HEK293 (cell line): Measurements from ENCODE around the gene TMEM143.

ENCODE experiments used
- BCL11A ChIP-seq: fragments of 450-650 bp; formaldehyde crosslinking; IDR thresholded peaks from 2 replicates; pipeline ENCODE4 v1.5.1; 2016; ENCODE audit warnings: low read depth, missing biosample characterization, missing genetic modification characterization
- FEZF1 ChIP-seq: fragments of 450-650 bp; formaldehyde crosslinking; IDR thresholded peaks from 2 replicates; pipeline ENCODE4 v1.5.1; 2016; ENCODE audit warnings: missing biosample characterization, missing genetic modification characterization
- GFI1B ChIP-seq: fragments of 450-650 bp; formaldehyde crosslinking; IDR thresholded peaks from 2 replicates; pipeline ENCODE4 v1.5.1; 2016; ENCODE audit warnings: missing biosample characterization, missing genetic modification characterization
- GLI4 ChIP-seq: fragments of 450-650 bp; formaldehyde crosslinking; IDR thresholded peaks from 2 replicates; pipeline ENCODE4 v1.5.1; 2016; ENCODE audit warnings: missing biosample characterization, missing genetic modification characterization
- KLF1 ChIP-seq: fragments of 450-650 bp; formaldehyde crosslinking; IDR thresholded peaks from 2 replicates; pipeline ENCODE4 v1.5.1; 2016; ENCODE audit warnings: missing biosample characterization, missing genetic modification characterization
- MEIS1 ChIP-seq: sonication (generic); formaldehyde crosslinking; IDR thresholded peaks from 2 replicates; pipeline ENCODE4 v1.8.1; 2022; ENCODE audit warnings: missing genetic modification reagents, mild to moderate bottlenecking, borderline replicate concordance
- PRDM1 ChIP-seq: fragments of 450-650 bp; formaldehyde crosslinking; IDR thresholded peaks from 2 replicates; pipeline ENCODE4; 2016; ENCODE audit warnings: missing biosample characterization, missing genetic modification characterization
- YY1 ChIP-seq: fragments of 450-650 bp; formaldehyde crosslinking; IDR thresholded peaks from 2 replicates; pipeline ENCODE4 v1.5.1; 2018; ENCODE audit warnings: missing biosample characterization, missing genetic modification characterization
- ZBTB8A ChIP-seq: fragments of 450-650 bp; formaldehyde crosslinking; IDR thresholded peaks from 2 replicates; pipeline ENCODE4 v1.5.1; 2016; ENCODE audit warnings: missing biosample characterization, missing genetic modification characterization
- ZNF112 ChIP-seq: fragments of 450-650 bp; formaldehyde crosslinking; IDR thresholded peaks from 2 replicates; pipeline ENCODE4 v1.5.0; 2017; ENCODE audit warnings: missing biosample characterization, missing genetic modification characterization
- ZNF114 ChIP-seq: fragments of 450-650 bp; formaldehyde crosslinking; IDR thresholded peaks from 2 replicates; pipeline ENCODE4 v1.5.0; 2017; ENCODE audit warnings: missing biosample characterization, missing genetic modification characterization
- ZNF132 ChIP-seq: fragments of 450-650 bp; formaldehyde crosslinking; IDR thresholded peaks from 2 replicates; pipeline ENCODE4 v1.5.1; 2017; ENCODE audit warnings: missing biosample characterization, missing genetic modification characterization, borderline replicate concordance
- ZNF169 ChIP-seq: fragments of 450-650 bp; formaldehyde crosslinking; IDR thresholded peaks from 2 replicates; pipeline ENCODE4 v1.5.1; 2016; ENCODE audit warnings: missing biosample characterization, missing genetic modification characterization
- ZNF24 ChIP-seq: fragments of 450-650 bp; formaldehyde crosslinking; IDR thresholded peaks from 2 replicates; pipeline ENCODE4 v1.5.1; 2016; ENCODE audit warnings: missing biosample characterization, missing genetic modification characterization
- ZNF354C ChIP-seq: fragments of 450-650 bp; formaldehyde crosslinking; IDR thresholded peaks from 2 replicates; pipeline ENCODE4 v1.5.1; 2016; ENCODE audit warnings: missing biosample characterization, missing genetic modification characterization, low read depth, borderline replicate concordance
- ZNF48 ChIP-seq: fragments of 450-650 bp; formaldehyde crosslinking; IDR thresholded peaks from 2 replicates; pipeline ENCODE4 v1.5.1; 2016; ENCODE audit warnings: missing biosample characterization, missing genetic modification characterization
- ZNF514 ChIP-seq: fragments of 450-650 bp; formaldehyde crosslinking; IDR thresholded peaks from 2 replicates; pipeline ENCODE4 v1.5.1; 2016; ENCODE audit warnings: missing biosample characterization, missing genetic modification characterization
- ZNF544 ChIP-seq: fragments of 450-650 bp; formaldehyde crosslinking; IDR thresholded peaks from 2 replicates; pipeline ENCODE4 v1.5.0; 2017; ENCODE audit warnings: missing biosample characterization, missing genetic modification characterization
- ZNF558 ChIP-seq: fragments of 450-650 bp; formaldehyde crosslinking; IDR thresholded peaks from 2 replicates; pipeline ENCODE4 v1.5.1; 2016; ENCODE audit warnings: missing biosample characterization, missing genetic modification characterization
- ZNF585B ChIP-seq: fragments of 450-650 bp; formaldehyde crosslinking; IDR thresholded peaks from 2 replicates; pipeline ENCODE4 v1.5.1; 2016; ENCODE audit warnings: missing biosample characterization, missing genetic modification characterization
- ZNF677 ChIP-seq: fragments of 450-650 bp; IDR thresholded peaks from 2 replicates; pipeline ENCODE4 v1.5.0; 2018; ENCODE audit warnings: missing biosample characterization, mild to moderate bottlenecking, missing genetic modification characterization, moderate library complexity
- ZNF768 ChIP-seq: fragments of 450-650 bp; formaldehyde crosslinking; IDR thresholded peaks from 2 replicates; pipeline ENCODE4 v1.5.1; 2018; ENCODE audit warnings: missing biosample characterization, mild to moderate bottlenecking, missing genetic modification characterization
- ZNF792 ChIP-seq: fragments of 450-650 bp; formaldehyde crosslinking; IDR thresholded peaks from 2 replicates; pipeline ENCODE4 v1.5.1; 2016; ENCODE audit warnings: missing biosample characterization, missing genetic modification characterization
- ZSCAN23 ChIP-seq: fragments of 450-650 bp; formaldehyde crosslinking; IDR thresholded peaks from 2 replicates; pipeline ENCODE4 v1.5.1; 2016; ENCODE audit warnings: missing biosample characterization, missing genetic modification characterization
- TF ChIP-seq, protein P1 (sequence below): fragments of 450-650 bp; formaldehyde crosslinking; IDR thresholded peaks from 2 replicates; pipeline ENCODE4 v1.5.0; 2017; ENCODE audit warnings: missing biosample characterization, missing genetic modification characterization, borderline replicate concordance
- TF ChIP-seq, protein P2 (sequence below): fragments of 450-650 bp; formaldehyde crosslinking; IDR thresholded peaks from 2 replicates; pipeline ENCODE4 v1.5.1; 2016; ENCODE audit warnings: missing biosample characterization, missing genetic modification characterization
- TF ChIP-seq, protein P3 (sequence below): fragments of 450-650 bp; formaldehyde crosslinking; conservative IDR thresholded peaks from 2 replicates; pipeline ENCODE4 v1.5.1; 2016; ENCODE audit warnings: low read depth, missing biosample characterization, missing genetic modification characterization
- TF ChIP-seq, protein P4 (sequence below): fragments of 450-650 bp; formaldehyde crosslinking; IDR thresholded peaks from 2 replicates; pipeline ENCODE4 v1.5.1; 2016; ENCODE audit warnings: missing biosample characterization, missing genetic modification characterization
- TF ChIP-seq, protein P5 (sequence below): fragments of 450-650 bp; formaldehyde crosslinking; IDR thresholded peaks from 2 replicates; pipeline ENCODE4; 2016; ENCODE audit warnings: missing biosample characterization, missing genetic modification characterization

The TMEM143 gene

DNA sequence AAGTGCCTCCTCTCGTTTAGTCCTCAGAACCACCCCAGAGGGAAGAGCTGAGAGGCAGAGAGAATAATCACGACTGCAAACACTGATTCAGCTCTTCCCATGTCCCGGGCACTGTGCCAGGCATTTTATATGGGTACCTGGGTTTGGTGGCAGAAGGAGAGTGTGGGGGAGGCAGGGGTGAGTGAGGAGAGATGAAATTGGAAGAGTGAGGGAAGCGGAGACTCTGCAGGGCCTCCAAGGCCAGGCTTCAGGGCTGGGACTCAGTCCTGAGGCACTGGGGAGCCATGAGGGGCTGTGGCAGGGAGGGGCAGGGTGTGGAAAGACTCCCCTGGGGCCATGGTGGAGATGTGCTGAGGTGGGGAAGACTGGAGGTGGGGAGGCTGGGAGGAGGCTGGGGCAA lies 9.2 kb upstream of the TMEM143 start (continued):
- TF ChIP-seq, protein P1, sequence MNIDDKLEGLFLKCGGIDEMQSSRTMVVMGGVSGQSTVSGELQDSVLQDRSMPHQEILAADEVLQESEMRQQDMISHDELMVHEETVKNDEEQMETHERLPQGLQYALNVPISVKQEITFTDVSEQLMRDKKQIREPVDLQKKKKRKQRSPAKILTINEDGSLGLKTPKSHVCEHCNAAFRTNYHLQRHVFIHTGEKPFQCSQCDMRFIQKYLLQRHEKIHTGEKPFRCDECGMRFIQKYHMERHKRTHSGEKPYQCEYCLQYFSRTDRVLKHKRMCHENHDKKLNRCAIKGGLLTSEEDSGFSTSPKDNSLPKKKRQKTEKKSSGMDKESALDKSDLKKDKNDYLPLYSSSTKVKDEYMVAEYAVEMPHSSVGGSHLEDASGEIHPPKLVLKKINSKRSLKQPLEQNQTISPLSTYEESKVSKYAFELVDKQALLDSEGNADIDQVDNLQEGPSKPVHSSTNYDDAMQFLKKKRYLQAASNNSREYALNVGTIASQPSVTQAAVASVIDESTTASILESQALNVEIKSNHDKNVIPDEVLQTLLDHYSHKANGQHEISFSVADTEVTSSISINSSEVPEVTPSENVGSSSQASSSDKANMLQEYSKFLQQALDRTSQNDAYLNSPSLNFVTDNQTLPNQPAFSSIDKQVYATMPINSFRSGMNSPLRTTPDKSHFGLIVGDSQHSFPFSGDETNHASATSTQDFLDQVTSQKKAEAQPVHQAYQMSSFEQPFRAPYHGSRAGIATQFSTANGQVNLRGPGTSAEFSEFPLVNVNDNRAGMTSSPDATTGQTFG (tag by site-specific recombination), result 0 out of 2 replicates have a peak, but pooled peaks have one; percentile 11
- TF ChIP-seq YY1 (tag by site-specific recombination), result no peak
- TF ChIP-seq ZNF514 (tag by site-specific recombination), result no peak
- TF ChIP-seq PRDM1 (tag by site-specific recombination), result no peak
- TF ChIP-seq ZNF169 (tag by site-specific recombination), result no peak
- peak; percentile 75; the same call in 1 of the 2 replicates for TF ChIP-seq ZNF24 (tag by site-specific recombination)
- peak; percentile 99 for TF ChIP-seq KLF1 (tag by site-specific recombination)
- TF ChIP-seq FEZF1, result no peak
- TF ChIP-seq, protein P2, sequence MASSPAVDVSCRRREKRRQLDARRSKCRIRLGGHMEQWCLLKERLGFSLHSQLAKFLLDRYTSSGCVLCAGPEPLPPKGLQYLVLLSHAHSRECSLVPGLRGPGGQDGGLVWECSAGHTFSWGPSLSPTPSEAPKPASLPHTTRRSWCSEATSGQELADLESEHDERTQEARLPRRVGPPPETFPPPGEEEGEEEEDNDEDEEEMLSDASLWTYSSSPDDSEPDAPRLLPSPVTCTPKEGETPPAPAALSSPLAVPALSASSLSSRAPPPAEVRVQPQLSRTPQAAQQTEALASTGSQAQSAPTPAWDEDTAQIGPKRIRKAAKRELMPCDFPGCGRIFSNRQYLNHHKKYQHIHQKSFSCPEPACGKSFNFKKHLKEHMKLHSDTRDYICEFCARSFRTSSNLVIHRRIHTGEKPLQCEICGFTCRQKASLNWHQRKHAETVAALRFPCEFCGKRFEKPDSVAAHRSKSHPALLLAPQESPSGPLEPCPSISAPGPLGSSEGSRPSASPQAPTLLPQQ (tag by site-specific recombination), result 0 out of 2 replicates have a peak, but pooled peaks have one; percentile 51
- no peak for TF ChIP-seq GLI4
- no peak for TF ChIP-seq ZNF114 (tag by site-specific recombination)
- TF ChIP-seq ZNF585B (tag by site-specific recombination), result 0 out of 2 replicates have a peak, but pooled peaks have one; percentile 28
- TF ChIP-seq, protein P3, sequence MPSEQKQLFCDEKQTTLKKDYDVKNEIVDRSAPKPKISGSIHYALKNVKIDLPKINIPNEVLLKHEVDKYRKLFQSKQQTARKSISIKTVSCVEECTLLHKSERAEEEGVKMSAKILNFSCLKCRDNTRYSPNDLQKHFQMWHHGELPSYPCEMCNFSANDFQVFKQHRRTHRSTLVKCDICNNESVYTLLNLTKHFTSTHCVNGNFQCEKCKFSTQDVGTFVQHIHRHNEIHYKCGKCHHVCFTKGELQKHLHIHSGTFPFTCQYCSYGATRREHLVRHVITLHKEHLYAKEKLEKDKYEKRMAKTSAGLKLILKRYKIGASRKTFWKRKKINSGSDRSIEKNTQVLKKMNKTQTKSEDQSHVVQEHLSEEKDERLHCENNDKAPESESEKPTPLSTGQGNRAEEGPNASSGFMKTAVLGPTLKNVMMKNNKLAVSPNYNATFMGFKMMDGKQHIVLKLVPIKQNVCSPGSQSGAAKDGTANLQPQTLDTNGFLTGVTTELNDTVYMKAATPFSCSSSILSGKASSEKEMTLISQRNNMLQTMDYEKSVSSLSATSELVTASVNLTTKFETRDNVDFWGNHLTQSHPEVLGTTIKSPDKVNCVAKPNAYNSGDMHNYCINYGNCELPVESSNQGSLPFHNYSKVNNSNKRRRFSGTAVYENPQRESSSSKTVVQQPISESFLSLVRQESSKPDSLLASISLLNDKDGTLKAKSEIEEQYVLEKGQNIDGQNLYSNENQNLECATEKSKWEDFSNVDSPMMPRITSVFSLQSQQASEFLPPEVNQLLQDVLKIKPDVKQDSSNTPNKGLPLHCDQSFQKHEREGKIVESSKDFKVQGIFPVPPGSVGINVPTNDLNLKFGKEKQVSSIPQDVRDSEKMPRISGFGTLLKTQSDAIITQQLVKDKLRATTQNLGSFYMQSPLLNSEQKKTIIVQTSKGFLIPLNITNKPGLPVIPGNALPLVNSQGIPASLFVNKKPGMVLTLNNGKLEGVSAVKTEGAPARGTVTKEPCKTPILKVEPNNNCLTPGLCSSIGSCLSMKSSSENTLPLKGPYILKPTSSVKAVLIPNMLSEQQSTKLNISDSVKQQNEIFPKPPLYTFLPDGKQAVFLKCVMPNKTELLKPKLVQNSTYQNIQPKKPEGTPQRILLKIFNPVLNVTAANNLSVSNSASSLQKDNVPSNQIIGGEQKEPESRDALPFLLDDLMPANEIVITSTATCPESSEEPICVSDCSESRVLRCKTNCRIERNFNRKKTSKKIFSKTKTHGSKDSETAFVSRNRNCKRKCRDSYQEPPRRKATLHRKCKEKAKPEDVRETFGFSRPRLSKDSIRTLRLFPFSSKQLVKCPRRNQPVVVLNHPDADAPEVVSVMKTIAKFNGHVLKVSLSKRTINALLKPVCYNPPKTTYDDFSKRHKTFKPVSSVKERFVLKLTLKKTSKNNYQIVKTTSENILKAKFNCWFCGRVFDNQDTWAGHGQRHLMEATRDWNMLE (tag by site-specific recombination), result no peak
- TF ChIP-seq, protein P4, sequence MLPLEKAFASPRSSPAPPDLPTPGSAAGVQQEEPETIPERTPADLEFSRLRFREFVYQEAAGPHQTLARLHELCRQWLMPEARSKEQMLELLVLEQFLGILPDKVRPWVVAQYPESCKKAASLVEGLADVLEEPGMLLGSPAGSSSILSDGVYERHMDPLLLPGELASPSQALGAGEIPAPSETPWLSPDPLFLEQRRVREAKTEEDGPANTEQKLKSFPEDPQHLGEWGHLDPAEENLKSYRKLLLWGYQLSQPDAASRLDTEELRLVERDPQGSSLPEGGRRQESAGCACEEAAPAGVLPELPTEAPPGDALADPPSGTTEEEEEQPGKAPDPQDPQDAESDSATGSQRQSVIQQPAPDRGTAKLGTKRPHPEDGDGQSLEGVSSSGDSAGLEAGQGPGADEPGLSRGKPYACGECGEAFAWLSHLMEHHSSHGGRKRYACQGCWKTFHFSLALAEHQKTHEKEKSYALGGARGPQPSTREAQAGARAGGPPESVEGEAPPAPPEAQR, result no peak
- no peak for TF ChIP-seq ZNF132 (tag by site-specific recombination)
- TF ChIP-seq ZBTB8A (tag by site-specific recombination), result peak; percentile 28; the same call in 1 of the 2 replicates
- no peak for TF ChIP-seq MEIS1 (CRISPR knock-in tag)
- no peak for TF ChIP-seq ZNF544
- TF ChIP-seq ZNF48 (tag by site-specific recombination), result no peak
- TF ChIP-seq ZNF112, result 0 out of 2 replicates have a peak, but pooled peaks have one; percentile 9
- TF ChIP-seq ZNF792 (tag by site-specific recombination), result no peak
- TF ChIP-seq ZNF558 (tag by site-specific recombination), result no peak
- TF ChIP-seq ZSCAN23 (tag by site-specific recombination), result no peak
- TF ChIP-seq GFI1B (tag by site-specific recombination), result peak; percentile 37; the same call in 1 of the 2 replicates
- TF ChIP-seq ZNF768 (tag by site-specific recombination), result no peak
- TF ChIP-seq ZNF677 (tag by site-specific recombination), result no peak
- TF ChIP-seq, protein P5, sequence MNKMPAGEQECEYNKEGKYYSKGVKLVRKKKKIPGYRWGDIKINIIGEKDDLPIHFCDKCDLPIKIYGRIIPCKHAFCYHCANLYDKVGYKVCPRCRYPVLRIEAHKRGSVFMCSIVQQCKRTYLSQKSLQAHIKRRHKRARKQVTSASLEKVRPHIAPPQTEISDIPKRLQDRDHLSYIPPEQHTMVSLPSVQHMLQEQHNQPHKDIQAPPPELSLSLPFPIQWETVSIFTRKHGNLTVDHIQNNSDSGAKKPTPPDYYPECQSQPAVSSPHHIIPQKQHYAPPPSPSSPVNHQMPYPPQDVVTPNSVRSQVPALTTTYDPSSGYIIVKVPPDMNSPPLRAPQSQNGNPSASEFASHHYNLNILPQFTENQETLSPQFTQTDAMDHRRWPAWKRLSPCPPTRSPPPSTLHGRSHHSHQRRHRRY (tag by site-specific recombination), result no peak
- no peak for TF ChIP-seq ZNF354C (tag by site-specific recombination)
- TF ChIP-seq BCL11A (tag by site-specific recombination), result 0 out of 2 replicates have a peak, but pooled peaks have one; percentile 11
